Psoas muscle (tissue), 8 donors: Measurements from ENCODE around the gene DPM3. TPM values are rescaled to one million over a fixed set of nuclear protein-coding genes. Genes with fewer than 3 reads are reported as not detected.

Source experiments
- ATAC-seq, 4 donors: fragments of 200-7000 bp; cut with Tn5 transposase; one replicate each; pipeline ENCODE4 v1.9.1; 2020; ENCODE audit warnings: moderate library complexity in 3 of 4, mild to moderate bottlenecking in 2 of 4
- DNase-seq, 2 donors: peaks; one replicate each; pipeline ENCODE4 v3.0.0-alpha.2; 2020
- H3K27ac ChIP-seq: fragments of 200-600 bp; one replicate; pipeline ENCODE4 v1.8.0; 2022
- H3K27me3 ChIP-seq, 3 donors: fragments of 200-600 bp in 1 of 3; one replicate each; pipeline versions ENCODE4 v1.6.1 to v1.8.0; 2013 to 2022; ENCODE audit warnings: low read length in 2 of 3, mild to moderate bottlenecking in 2 of 3, moderate library complexity in 1 of 3; ENCODE audit not compliant: insufficient read depth in 3 of 3
- H3K36me3 ChIP-seq, 2 donors: fragments of 200-600 bp in 1 of 2; one replicate each; pipeline versions ENCODE4 v1.6.1 to v1.8.0; 2013 to 2022; ENCODE audit warnings: low read depth in 1 of 2, mild to moderate bottlenecking in 1 of 2, moderate library complexity in 1 of 2; ENCODE audit not compliant: insufficient read depth in 1 of 2
- H3K4me1 ChIP-seq: fragments of 200-600 bp; one replicate; pipeline ENCODE4 v1.8.0; 2022
- H3K4me3 ChIP-seq: fragments of 200-600 bp; one replicate; pipeline ENCODE4 v1.8.0; 2022; ENCODE audit warnings: mild to moderate bottlenecking
- H3K9me3 ChIP-seq: fragments of 200-600 bp; one replicate; pipeline ENCODE4 v1.8.0; 2022
- CTCF ChIP-seq: fragments of 200-600 bp; IDR thresholded peaks from one replicate; pipeline ENCODE4 v1.8.0; 2022; ENCODE audit warnings: antibody characterized with exemption
- WGBS, 3 donors: extraction: QIAGEN DNeasy Blood & Tissue Kit; methylation state at CpG; one replicate each; pipeline versions ENCODE4 v1.1.6 to v1.1.7; 2013; 5-methylcytosine and 5-hydroxymethylcytosine counted together
- intact Hi-C, 2 donors: fragments of 100-400 bp; cut with DNase I; formaldehyde crosslinking; loops; one replicate each; pipeline versions ENCODE4 v1.11.0 to v1.14.2; 2022
- polyA plus RNA-seq, 3 donors: library from polyadenylated mRNA; stranded (reverse); fragments of 200-250 nt; gene quantifications; one replicate each; pipeline ENCODE4 v1.2.3, GENCODE V29; 2013
- total RNA-seq, 4 donors: library from RNA; stranded (reverse); fragmentation: NEBNext Ultra II Directional in 2 of 4; extraction: Animal tissue kit (Norgen Biotek cat#: 25700) in 2 of 4; gene quantifications; one replicate each; pipeline versions ENCODE4 v1.2.1 to v1.2.4, GENCODE V29; 2021 to 2023
- donor health status: healthy with polysubstance abuse.
- donor health status: DM: no; HTN: no; CAD: no; lungs with moderate emphysema.
- donor health status: Bipolar disorder and iron deficiency.
- donor health status: healthy.
- donor health status: DM: yes; HTN: yes; CAD: no.
- donor health status: DM: no; HTN: no; CAD: no.
- donor health status: DM: no; HTN: no; CAD: no.
- donor health status: DM: yes; HTN: yes; CAD: no.

Gene DPM3
- total and polyA plus RNA-seq, 7 donors: 47.0 to 123 (median 54.5) TPM

GRCh38 chr1:155175927-155176371 is 35.6 kb upstream of the DPM3 start:
- H3K27ac ChIP-seq: no peak overlapping the region
- peaks cover 6% of the 10 kb centered on the region for H3K4me1 ChIP-seq
- 83 to 90% (median 86%) methylated on average over 9 of the region's 9 CpGs for WGBS, 3 donors
- TF ChIP-seq CTCF: no peak
- H3K27me3 ChIP-seq: peaks cover 0 to 13% (median 10%) of the 10 kb centered on the region in 3 donors
- no peak for DNase-seq
- no peak overlapping the region for H3K4me3 ChIP-seq
- peaks cover 0 to 5% of the 10 kb centered on the region in 2 donors for H3K36me3 ChIP-seq
- intact Hi-C loops: loop anchor here (5.0 kb wide), 1 partner anchor 51 kb away; no protein-coding TSS in a partner anchor
- no peaks in the 10 kb centered on the region for H3K9me3 ChIP-seq
- ATAC-seq: no peak

- no peak for TF ChIP-seq CTCF
- H3K9me3 ChIP-seq: no peaks in the 10 kb centered on the region
- intact Hi-C loops: loop anchor here (5.0 kb wide), 1 partner anchor 52 kb away; no protein-coding TSS in a partner anchor
- DNase-seq (no peak), ATAC-seq (no peak)
- H3K36me3 ChIP-seq: peaks cover 0 to 11% of the 10 kb centered on the region in 2 donors
- WGBS, 3 donors: 85 to 87% (median 85%) methylated on average over 12 of the region's 12 CpGs
- no peak overlapping the region for H3K27ac ChIP-seq
- peaks cover 0 to 13% (median 10%) of the 10 kb centered on the region in 3 donors for H3K27me3 ChIP-seq
- H3K4me3 ChIP-seq: no peak overlapping the region
- H3K4me1 ChIP-seq: peaks cover 6% of the 10 kb centered on the region
Measured at GRCh38 chr1:155175281-155175926, 35.1 kb upstream of the DPM3 start.

GRCh38 chr1:155174324-155175280 is 34.3 kb upstream of the DPM3 start:
- peaks cover 0 to 13% (median 10%) of the 10 kb centered on the region in 3 donors for H3K27me3 ChIP-seq
- peaks cover 0 to 18% of the 10 kb centered on the region in 2 donors for H3K36me3 ChIP-seq
- H3K9me3 ChIP-seq: no peaks in the 10 kb centered on the region
- peak overlapping the region; percentile 74 for H3K4me3 ChIP-seq
- H3K27ac ChIP-seq: no peak overlapping the region
- intact Hi-C loops: loop anchor here (5.0 kb wide), 1 partner anchor 53 kb away; no protein-coding TSS in a partner anchor
- peaks cover 6% of the 10 kb centered on the region for H3K4me1 ChIP-seq
- ATAC-seq (no peak), DNase-seq (no peak)
- TF ChIP-seq CTCF: no peak
- WGBS, 3 donors: 4 to 8% (median 8%) methylated on average over 32 to 35 of the region's 35 CpGs

- intact Hi-C loops: no loop called here
- TF ChIP-seq CTCF: no peak
- peak in 1 of 2 donors; percentile 51 for DNase-seq
- H3K27ac ChIP-seq: peak within 1 kb of the TSS; percentile 81
- peaks cover 6% of the 10 kb centered on the region for H3K4me1 ChIP-seq
- peaks cover 0 to 27% of the 10 kb centered on the region in 2 donors for H3K36me3 ChIP-seq
- H3K4me3 ChIP-seq: peak within 1 kb of the TSS; percentile 74
- H3K9me3 ChIP-seq: no peaks in the 10 kb centered on the region
- no peak for ATAC-seq
- WGBS, 3 donors: 3% methylated on average over 38 of the region's 38 CpGs
- peaks cover 0 to 13% (median 10%) of the 10 kb centered on the region in 3 donors for H3K27me3 ChIP-seq
Measured at GRCh38 chr1:155173478-155174323, 33.4 kb upstream of the DPM3 start, which contains the start of gene TRIM46. Gene TRIM46, plus strand, starts transcription at chr1:155173849. Its CDS starts 118 bp downstream, at chr1:155173967.
